Thyroid gland (tissue), 4 donors: ENCODE measurements around the gene NSL1. TPM values are rescaled to one million over a fixed set of nuclear protein-coding genes. Genes with fewer than 3 reads are reported as not detected.
"Not testable (repeated sequence)": the region's sequence is repeated elsewhere in the genome, so short reads cannot be mapped to it uniquely, and the experiment has no call there.

Experiments
- DNase-seq, 2 donors: peaks; one replicate each; pipeline ENCODE4 v3.0.0-alpha.2; 2019
- H3K27ac ChIP-seq, 3 donors: fragments of 200-600 bp; sonication (generic); 1 replicate in 2 of 3; 2 replicates in 1 of 3; pipeline ENCODE4 v1.5.1; 2016 to 2019; ENCODE audit warnings: mild to moderate bottlenecking in 1 of 3, moderate library complexity in 1 of 3
- H3K27me3 ChIP-seq: fragments of 200-600 bp; sonication (generic); one replicate; pipeline ENCODE4 v1.5.1; 2019
- H3K36me3 ChIP-seq, 2 donors: fragments of 200-600 bp; sonication (generic); one replicate each; pipeline ENCODE4 v1.5.1; 2016 to 2019
- H3K4me1 ChIP-seq, 2 donors: fragments of 200-600 bp; sonication (generic); one replicate each; pipeline ENCODE4 v1.5.1; 2017 to 2019
- H3K4me3 ChIP-seq, 3 donors: fragments of 200-600 bp; sonication (generic); replicated peaks in 1 of 3; 1 replicate in 2 of 3; 2 replicates in 1 of 3; pipeline ENCODE4 v1.5.1; 2016; ENCODE audit warnings: mild to moderate bottlenecking in 1 of 3
- H3K9me3 ChIP-seq: fragments of 200-600 bp; sonication (generic); one replicate; pipeline ENCODE4 v1.5.1; 2017
- CTCF ChIP-seq, 6 experiments: fragments of 200-600 bp in 3 of 6; fragments of 450-650 bp in 3 of 6; sonication (generic) in 3 of 6; IDR thresholded peaks; one replicate each; pipeline ENCODE4 v1.5.1; 2016 to 2019; ENCODE audit warnings: antibody characterized with exemption in 6 of 6, mild to moderate bottlenecking in 2 of 6, inconsistent platforms in 1 of 6, moderate library complexity in 1 of 6
- POLR2A ChIP-seq, 2 donors: fragments of 450-650 bp; IDR thresholded peaks; one replicate each; pipeline ENCODE4 v1.6.1; 2017; ENCODE audit warnings: antibody characterized with exemption in 2 of 2, mild to moderate bottlenecking in 2 of 2, moderate library complexity in 1 of 2
- WGBS, 2 donors: methylation state at CpG; one replicate each; pipeline ENCODE4 v1.1.5; 2017; 5-methylcytosine and 5-hydroxymethylcytosine counted together
- intact Hi-C: fragments of 100-400 bp; cut with DNase I; formaldehyde crosslinking; loops from one replicate; pipeline ENCODE4 v1.15.1; 2023
- total RNA-seq, 4 donors: library from RNA; depleted of rRNA; stranded (reverse); fragments of >200 nt; gene quantifications; one replicate each; pipeline ENCODE4 v1.2.3, GENCODE V29; 2016

NSL1 gene
- total RNA-seq = 10 to 100 TPM; 47.5 to 62.8 (median 62.2) TPM

- intact Hi-C loops = loop anchor here (10.0 kb wide), 2 partner anchors 63 to 223 kb away; partner anchors contain the start of genes ANGEL2 and FLVCR1
- H3K4me1 ChIP-seq = peaks cover 15 to 20% of the 10 kb centered on the region in 2 donors
- DNase-seq = peak; percentile 83 to 85
- no peaks in the 10 kb centered on the region for H3K27me3 ChIP-seq
- 0% methylated on average over 31 to 34 of the region's 46 CpGs for WGBS, 2 donors
- H3K4me3 ChIP-seq = peak within 1 kb of the TSS; percentile 67 to 81 (median 78)
- no peaks in the 10 kb centered on the region for H3K9me3 ChIP-seq
- H3K36me3 ChIP-seq = peaks cover 0 to 3% of the 10 kb centered on the region in 2 donors
- peak within 1 kb of the TSS; percentile 84 to 93 (median 86) for H3K27ac ChIP-seq
- no peak for TF ChIP-seq CTCF (IDR thresholded peaks at IDR 0.05)
- peak in 1 of 2 donors; percentile 79 for TF ChIP-seq POLR2A (IDR thresholded peaks at IDR 0.05)
These were observed at the start of gene NSL1, which contains the start of gene TATDN3 for GRCh38 chr1:212791676-212792395. NSL1 (minus strand) TSS chr1:212791777; CDS start chr1:212791763, 14 bp downstream. TATDN3 (plus strand) TSS chr1:212791894; CDS start chr1:212791922, 28 bp downstream.

GRCh38 chr1:212838145-212838544, 46.6 kb upstream of the NSL1 start:
- H3K4me3 ChIP-seq = no peak overlapping the region
- no peak for DNase-seq
- no peaks in the 10 kb centered on the region for H3K9me3 ChIP-seq
- H3K27ac ChIP-seq = no peak overlapping the region
- H3K4me1 ChIP-seq = no peaks in the 10 kb centered on the region
- no peaks in the 10 kb centered on the region for H3K36me3 ChIP-seq
- TF ChIP-seq CTCF (IDR thresholded peaks at IDR 0.05) (no peak), POLR2A (IDR thresholded peaks at IDR 0.05) (no peak)
- WGBS, 2 donors = 89 to 96% methylated on average over 5 of the region's 5 CpGs
- H3K27me3 ChIP-seq = no peaks in the 10 kb centered on the region
- intact Hi-C loops = no loop called here

GRCh38 chr1:212833211-212834207, 41.9 kb upstream of the NSL1 start:
- peak in 1 of 2 donors; percentile 28 for DNase-seq
- H3K27me3 ChIP-seq, H3K27ac ChIP-seq, H3K4me1 ChIP-seq, H3K9me3 ChIP-seq, intact Hi-C loops, H3K4me3 ChIP-seq, H3K36me3 ChIP-seq: not testable (repeated sequence)
- WGBS, 2 donors = 73 to 80% methylated on average over 8 of the region's 8 CpGs

GRCh38 chr1:212828395-212828794, 36.8 kb upstream of the NSL1 start:
- H3K27ac ChIP-seq = no peak overlapping the region
- 74% methylated on average over 2 of the region's 2 CpGs for WGBS, 2 donors

More at GRCh38 chr1:212828395-212828794, 36.8 kb upstream of the NSL1 start:
- no peak overlapping the region for H3K4me3 ChIP-seq
- H3K36me3 ChIP-seq = no peaks in the 10 kb centered on the region
- intact Hi-C loops = no loop called here
- H3K9me3 ChIP-seq = no peaks in the 10 kb centered on the region
- no peaks in the 10 kb centered on the region for H3K27me3 ChIP-seq
- no peaks in the 10 kb centered on the region for H3K4me1 ChIP-seq
- no peak for DNase-seq
- TF ChIP-seq POLR2A (IDR thresholded peaks at IDR 0.05) = no peak
- no peak for TF ChIP-seq CTCF (IDR thresholded peaks at IDR 0.05)
